Measurements from ENCODE around the gene DAPK2. TPM values are rescaled to one million over a fixed set of nuclear protein-coding genes. Genes with fewer than 3 reads are reported as not detected.

DAPK2 gene
- total and polyA plus RNA-seq, 2 of the 13 experiments (the other 11 are each of a cell fraction or from before 2014, with no cell fraction given): 0.33 to 0.63 TPM

GRCh38 chr15:63870487-63871209, 175.6 kb downstream of the DAPK2 start (continued):
- TF ChIP-seq ARID4A (CRISPR knock-in tag; IDR thresholded peaks at IDR 0.05; ENCODE audit: borderline replicate concordance): peak; percentile 53; the same call in 1 of the 2 replicates
- TF ChIP-seq ZBTB21 (CRISPR knock-in tag; IDR thresholded peaks at IDR 0.05): peak; percentile 75; the same call in 1 of the 2 replicates
- 0 out of 2 replicates have a peak, but pooled peaks have one; percentile 40 for TF ChIP-seq ZNF253 (CRISPR knock-in tag; IDR thresholded peaks at IDR 0.05; ENCODE audit: borderline replicate concordance)
- peak; percentile 58; the same call in 1 of the 2 replicates for TF ChIP-seq MLX (CRISPR knock-in tag; IDR thresholded peaks at IDR 0.05)
- TF ChIP-seq HBP1 (CRISPR knock-in tag; IDR thresholded peaks at IDR 0.05; ENCODE audit: low read depth): peak; percentile 97
- TF ChIP-seq ZBTB26 (CRISPR knock-in tag; IDR thresholded peaks at IDR 0.05; ENCODE audit: borderline replicate concordance): peak; percentile 95
- peak; percentile 97 for TF ChIP-seq ZNF232 (CRISPR knock-in tag; IDR thresholded peaks at IDR 0.05; ENCODE audit: borderline replicate concordance)
- TF ChIP-seq ZNF263 (CRISPR knock-in tag; IDR thresholded peaks at IDR 0.05): 0 out of 2 replicates have a peak, but pooled peaks have one; percentile 24
- TF ChIP-seq ZNF724P (CRISPR knock-in tag; IDR thresholded peaks at IDR 0.05; ENCODE audit: borderline replicate concordance): peak; percentile 84; the same call in 1 of the 2 replicates
- TF ChIP-seq ZBTB20 (CRISPR knock-in tag; IDR thresholded peaks at IDR 0.05; ENCODE audit: borderline replicate concordance, low read depth): peak; percentile 74; the same call in 1 of the 2 replicates
- peak; percentile 55; the same call in 1 of the 2 replicates for TF ChIP-seq LBX2 (CRISPR knock-in tag; IDR thresholded peaks at IDR 0.05; ENCODE audit: borderline replicate concordance)
- TF ChIP-seq ZNF614 (CRISPR knock-in tag; IDR thresholded peaks at IDR 0.05; ENCODE audit: borderline replicate concordance): peak; percentile 79; the same call in 1 of the 2 replicates
- TF ChIP-seq CSRNP2 (CRISPR knock-in tag; conservative IDR thresholded peaks at IDR 0.05; ENCODE audit: low read depth): no peak
- 0 out of 2 replicates have a peak, but pooled peaks have one; percentile 52 for TF ChIP-seq GLMP (CRISPR knock-in tag; IDR thresholded peaks at IDR 0.05; ENCODE audit: borderline replicate concordance)

Data from HepG2 (cell line).